HepG2 (cell line): ENCODE measurements around the gene ZKSCAN4. TPM values are rescaled to one million over a fixed set of nuclear protein-coding genes. Genes with fewer than 3 reads are reported as not detected.

Experiments
- CTCF ChIP-seq: sonication (generic); formaldehyde crosslinking; IDR thresholded peaks from 2 replicates; pipeline ENCODE4 v1.5.0; 2020; ENCODE audit warnings: mild to moderate bottlenecking, missing genetic modification reagents, moderate library complexity
- DRAP1 ChIP-seq: IDR thresholded peaks from 2 replicates; pipeline ENCODE4 v1.6.1; 2016; ENCODE audit warnings: missing genetic modification reagents, missing compliant biosample characterization
- HDAC2 ChIP-seq: sonication (generic); formaldehyde crosslinking; IDR thresholded peaks from 2 replicates; pipeline ENCODE4 v1.4.0; 2020; ENCODE audit warnings: missing genetic modification reagents
- KLF16 ChIP-seq, 2 experiments: sonication (generic) in 1 of 2; formaldehyde crosslinking in 1 of 2; IDR thresholded peaks; 2 replicates each; pipeline versions ENCODE4 v1.6.1 to v1.8.0; 2016 to 2023; ENCODE audit warnings: missing genetic modification reagents in 2 of 2, missing compliant biosample characterization in 1 of 2
- NONO ChIP-seq, 2 experiments: fragments of 450-650 bp in 1 of 2; sonication (generic) in 1 of 2; formaldehyde crosslinking in 1 of 2; IDR thresholded peaks in 1 of 2; conservative IDR thresholded peaks in 1 of 2; 2 replicates each; pipeline versions ENCODE4 v1.6.1 to v1.8.0; 2017 to 2022; ENCODE audit warnings: mild to moderate bottlenecking in 1 of 2, missing genetic modification reagents in 1 of 2, moderate library complexity in 1 of 2
- PCBP1 ChIP-seq: fragments of 200-400 bp; formaldehyde crosslinking; IDR thresholded peaks from 2 replicates; pipeline ENCODE4 v1.6.1; 2017; ENCODE audit warnings: mild to moderate bottlenecking, low read depth, low read length, borderline replicate concordance
- SNAI1 ChIP-seq: sonication (generic); formaldehyde crosslinking; IDR thresholded peaks from 2 replicates; pipeline ENCODE4 v1.5.0; 2020; ENCODE audit warnings: mild to moderate bottlenecking, missing genetic modification reagents, borderline replicate concordance
- ZMYM2 ChIP-seq: sonication (generic); formaldehyde crosslinking; IDR thresholded peaks from 2 replicates; pipeline ENCODE4 v1.8.0; 2022; ENCODE audit warnings: mild to moderate bottlenecking, missing genetic modification reagents
- ZNF414 ChIP-seq: sonication (generic); formaldehyde crosslinking; IDR thresholded peaks from 2 replicates; pipeline ENCODE4 v1.5.0; 2020; ENCODE audit warnings: missing genetic modification reagents
- ZNF513 ChIP-seq: sonication (generic); formaldehyde crosslinking; conservative IDR thresholded peaks from 2 replicates; pipeline ENCODE4 v1.5.0; 2020; ENCODE audit warnings: missing genetic modification reagents
- ZNF546 ChIP-seq: sonication (generic); formaldehyde crosslinking; conservative IDR thresholded peaks from 2 replicates; pipeline ENCODE4 v1.8.1; 2023; ENCODE audit warnings: mild to moderate bottlenecking, missing genetic modification reagents
- ZNF549 ChIP-seq: sonication (generic); formaldehyde crosslinking; IDR thresholded peaks from 2 replicates; pipeline ENCODE4 v1.5.0; 2020; ENCODE audit warnings: missing genetic modification reagents
- ZNF562 ChIP-seq: sonication (generic); formaldehyde crosslinking; IDR thresholded peaks from 2 replicates; pipeline ENCODE4 v1.8.0; 2022; ENCODE audit warnings: missing genetic modification reagents, borderline replicate concordance
- ZNF609 ChIP-seq: sonication (generic); formaldehyde crosslinking; IDR thresholded peaks from 2 replicates; pipeline ENCODE4 v1.4.0; 2020; ENCODE audit warnings: mild to moderate bottlenecking, missing genetic modification reagents, borderline replicate concordance
- ZNF615 ChIP-seq: sonication (generic); formaldehyde crosslinking; IDR thresholded peaks from 2 replicates; pipeline ENCODE4 v1.5.0; 2020; ENCODE audit warnings: mild to moderate bottlenecking, missing genetic modification reagents, borderline replicate concordance
- ZNF672 ChIP-seq: sonication (generic); formaldehyde crosslinking; IDR thresholded peaks from 2 replicates; pipeline ENCODE4 v1.8.1; 2022; ENCODE audit warnings: missing genetic modification reagents
- ZNF83 ChIP-seq: sonication (generic); formaldehyde crosslinking; IDR thresholded peaks from 2 replicates; pipeline ENCODE4 v1.4.0; 2020; ENCODE audit warnings: missing genetic modification reagents, mild to moderate bottlenecking, borderline replicate concordance
- polyA plus RNA-seq, 8 experiments: library from polyadenylated mRNA; depleted of rRNA in 3 of 8; stranded (reverse) in 7 of 8; unstranded in 1 of 8; fragments of >200 nt; fragmentation: Illumina TruSeq in 4 of 8; extraction: Trizol in 4 of 8; gene quantifications; 2 replicates each; pipeline versions ENCODE4 v1.2.1 to v1.2.3, GENCODE V29; 2011 to 2016; ENCODE audit warnings: low read depth in 4 of 8, missing spikeins in 1 of 8, mixed read lengths in 1 of 8; ENCODE audit not compliant: insufficient read depth in 1 of 8
- total RNA-seq, 5 experiments: library from RNA; depleted of rRNA; stranded (reverse); fragments of >200 nt; fragmentation: Illumina TruSeq; extraction: Trizol; gene quantifications; 2 replicates each; pipeline ENCODE4 v1.2.3, GENCODE V29; 2016; ENCODE audit warnings: low read depth in 1 of 5

The ZKSCAN4 gene
- total and polyA plus RNA-seq, 2 of the 13 experiments (the other 11 are each of a cell fraction or from before 2014, with no cell fraction given): 2.9 to 7.8 TPM

GRCh38 chr6:28218312-28219248, 33.5 kb downstream of the ZKSCAN4 start (continued):
- no peak for TF ChIP-seq NONO (IDR thresholded peaks at IDR 0.05)
- TF ChIP-seq NONO (CRISPR knock-in tag; conservative IDR thresholded peaks at IDR 0.05): 0 out of 2 replicates have a peak, but pooled peaks have one; percentile 47
- no peak for TF ChIP-seq PCBP1
- 0 out of 4 replicates have a peak, but pooled peaks of 1 of the 2 experiments have one; percentile 20 for TF ChIP-seq KLF16 (CRISPR knock-in tag; IDR thresholded peaks at IDR 0.05)
- no peak for TF ChIP-seq ZNF513 (CRISPR knock-in tag)
- TF ChIP-seq ZNF546 (CRISPR knock-in tag): peak; percentile 69; the same call in 1 of the 2 replicates
- TF ChIP-seq DRAP1: no peak
- no peak for TF ChIP-seq ZMYM2 (CRISPR knock-in tag)
- TF ChIP-seq ZNF83 (CRISPR knock-in tag): no peak
- TF ChIP-seq ZNF549 (CRISPR knock-in tag): no peak
- no peak for TF ChIP-seq ZNF562 (CRISPR knock-in tag)
- peak; percentile 24 for TF ChIP-seq ZNF609 (CRISPR knock-in tag)
- peak; percentile 49 for TF ChIP-seq CTCF (CRISPR knock-in tag)
- TF ChIP-seq ZNF672 (CRISPR knock-in tag): no peak
- 0 out of 2 replicates have a peak, but pooled peaks have one; percentile 11 for TF ChIP-seq HDAC2 (CRISPR knock-in tag)
- TF ChIP-seq ZNF414 (CRISPR knock-in tag): peak; percentile 56; the same call in 1 of the 2 replicates
- no peak for TF ChIP-seq ZNF615
- TF ChIP-seq SNAI1 (CRISPR knock-in tag): no peak
